ENCODE data around the gene BANF1. TPM values are rescaled to one million over a fixed set of nuclear protein-coding genes. Genes with fewer than 3 reads are reported as not detected.
"Not testable (repeated sequence)": the region's sequence is repeated elsewhere in the genome, so short reads cannot be mapped to it uniquely, and the experiment has no call there.

BANF1 gene
- total and polyA plus RNA-seq, 9 of the 15 experiments (the other 6 are each of a cell fraction or from before 2014, with no cell fraction given), result 108 to 651 (median 263) TPM

DNA sequence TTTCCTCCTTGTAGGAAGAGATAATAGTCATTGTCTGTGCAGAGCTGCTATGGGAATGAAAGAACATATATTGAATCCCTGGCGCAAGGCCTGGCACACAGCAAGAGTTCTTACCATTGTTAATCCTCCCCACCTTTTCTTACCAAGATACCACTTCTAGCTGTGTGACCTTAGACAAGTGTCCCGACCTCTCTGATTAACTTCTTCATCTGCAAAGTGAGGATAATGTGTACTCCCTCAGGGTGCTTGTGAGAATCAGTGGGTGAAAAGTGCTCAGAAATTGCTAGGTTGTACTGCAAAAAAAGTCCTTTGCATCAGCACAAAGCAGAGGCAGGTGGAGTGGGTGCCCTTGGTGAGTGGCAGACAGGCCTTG, 5.8 kb downstream of the BANF1 start (continued):
- no peak for TF ChIP-seq MTF1 (CRISPR knock-in tag; IDR thresholded peaks at IDR 0.05; ENCODE audit: borderline replicate concordance)
- TF ChIP-seq RBM25 (IDR thresholded peaks at IDR 0.05; ENCODE audit: low read depth, low read length, severe bottlenecking), result peak; percentile 98
- TF ChIP-seq, protein P1, sequence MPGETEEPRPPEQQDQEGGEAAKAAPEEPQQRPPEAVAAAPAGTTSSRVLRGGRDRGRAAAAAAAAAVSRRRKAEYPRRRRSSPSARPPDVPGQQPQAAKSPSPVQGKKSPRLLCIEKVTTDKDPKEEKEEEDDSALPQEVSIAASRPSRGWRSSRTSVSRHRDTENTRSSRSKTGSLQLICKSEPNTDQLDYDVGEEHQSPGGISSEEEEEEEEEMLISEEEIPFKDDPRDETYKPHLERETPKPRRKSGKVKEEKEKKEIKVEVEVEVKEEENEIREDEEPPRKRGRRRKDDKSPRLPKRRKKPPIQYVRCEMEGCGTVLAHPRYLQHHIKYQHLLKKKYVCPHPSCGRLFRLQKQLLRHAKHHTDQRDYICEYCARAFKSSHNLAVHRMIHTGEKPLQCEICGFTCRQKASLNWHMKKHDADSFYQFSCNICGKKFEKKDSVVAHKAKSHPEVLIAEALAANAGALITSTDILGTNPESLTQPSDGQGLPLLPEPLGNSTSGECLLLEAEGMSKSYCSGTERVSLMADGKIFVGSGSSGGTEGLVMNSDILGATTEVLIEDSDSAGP (CRISPR knock-in tag; IDR thresholded peaks at IDR 0.05), result no peak

DNA sequence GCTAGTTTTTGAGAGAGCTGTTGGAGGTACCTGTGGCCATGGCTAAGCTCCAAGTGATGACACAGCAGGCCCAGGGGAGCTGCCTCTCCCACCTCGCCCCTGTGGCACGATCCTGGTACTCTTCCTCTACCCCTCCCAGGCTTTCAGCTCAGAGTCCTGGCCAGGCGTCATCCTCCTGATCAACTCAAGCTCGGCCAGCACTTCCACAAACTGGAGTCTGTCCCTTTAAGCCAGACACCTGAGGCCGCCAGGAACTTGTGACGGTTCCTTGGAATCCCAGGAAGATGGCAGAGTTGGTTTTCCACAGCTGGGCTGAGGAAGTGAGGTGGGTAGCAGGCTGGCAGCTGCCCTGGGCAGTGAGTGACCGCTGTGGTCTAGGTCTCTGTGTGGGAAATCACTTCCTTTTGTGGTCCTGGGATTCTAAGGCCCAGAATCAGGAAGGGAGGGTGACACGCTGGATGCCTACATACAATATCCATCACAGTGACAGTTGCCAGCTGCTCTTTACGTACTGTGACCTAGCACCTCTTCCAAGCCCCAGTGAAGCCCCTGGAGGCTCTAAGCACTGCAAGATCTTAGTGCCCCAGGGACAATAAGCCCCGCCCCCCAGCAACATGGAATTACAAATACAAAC, 6.3 kb downstream of the BANF1 start:
- TF ChIP-seq, protein P1 (CRISPR knock-in tag; IDR thresholded peaks at IDR 0.05), result 0 out of 2 replicates have a peak, but pooled peaks have one; percentile 71
- TF ChIP-seq, protein P2, sequence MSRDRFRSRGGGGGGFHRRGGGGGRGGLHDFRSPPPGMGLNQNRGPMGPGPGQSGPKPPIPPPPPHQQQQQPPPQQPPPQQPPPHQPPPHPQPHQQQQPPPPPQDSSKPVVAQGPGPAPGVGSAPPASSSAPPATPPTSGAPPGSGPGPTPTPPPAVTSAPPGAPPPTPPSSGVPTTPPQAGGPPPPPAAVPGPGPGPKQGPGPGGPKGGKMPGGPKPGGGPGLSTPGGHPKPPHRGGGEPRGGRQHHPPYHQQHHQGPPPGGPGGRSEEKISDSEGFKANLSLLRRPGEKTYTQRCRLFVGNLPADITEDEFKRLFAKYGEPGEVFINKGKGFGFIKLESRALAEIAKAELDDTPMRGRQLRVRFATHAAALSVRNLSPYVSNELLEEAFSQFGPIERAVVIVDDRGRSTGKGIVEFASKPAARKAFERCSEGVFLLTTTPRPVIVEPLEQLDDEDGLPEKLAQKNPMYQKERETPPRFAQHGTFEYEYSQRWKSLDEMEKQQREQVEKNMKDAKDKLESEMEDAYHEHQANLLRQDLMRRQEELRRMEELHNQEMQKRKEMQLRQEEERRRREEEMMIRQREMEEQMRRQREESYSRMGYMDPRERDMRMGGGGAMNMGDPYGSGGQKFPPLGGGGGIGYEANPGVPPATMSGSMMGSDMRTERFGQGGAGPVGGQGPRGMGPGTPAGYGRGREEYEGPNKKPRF (IDR thresholded peaks at IDR 0.05; ENCODE audit: low read depth, low read length), result no peak
- intact Hi-C loops (cut with micrococcal nuclease), result no loop called here

DNA sequence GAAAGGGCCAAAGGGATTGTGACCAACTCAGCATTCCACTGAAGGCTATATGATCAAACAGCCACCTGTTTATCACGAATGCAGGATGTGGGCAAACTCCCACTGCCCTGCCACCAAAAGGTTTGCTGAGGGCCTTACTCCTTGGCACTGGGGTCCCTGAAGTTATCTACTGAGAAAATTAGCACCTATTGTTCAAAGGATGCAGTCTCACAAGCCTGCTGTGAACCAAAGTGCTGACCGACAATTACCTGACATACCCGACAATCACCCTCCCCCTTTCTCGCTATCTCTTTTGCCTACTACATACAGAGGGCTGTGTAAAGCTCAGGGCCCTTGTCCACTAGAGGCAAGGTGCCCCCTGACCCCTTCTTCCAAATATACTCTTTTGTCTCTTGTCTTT, 7.7 kb downstream of the BANF1 start:
- H3K9ac ChIP-seq (ENCODE audit: insufficient read depth in 1 of 2, low read depth in 2 of 2, low read length in 2 of 2); H2AFZ ChIP-seq (ENCODE audit: low read depth, low read length); intact Hi-C loops (cut with micrococcal nuclease); H3K9me3 ChIP-seq (replicated peaks; ENCODE audit: control insufficient read depth, insufficient read depth, low read depth, low read length); H4K20me1 ChIP-seq (replicated peaks; ENCODE audit: control insufficient read depth, insufficient read depth, low read length); H3K36me3 ChIP-seq (ENCODE audit: control insufficient read depth, insufficient read depth, low read length); H3K9me1 ChIP-seq (ENCODE audit: control insufficient read depth, insufficient read depth, low read length); in situ Hi-C loops (cut with MboI); H3K79me2 ChIP-seq (ENCODE audit: control insufficient read depth, insufficient read depth, low read length); FAIRE-seq; BruUV-seq (replicated peaks); H3K27ac ChIP-seq (ENCODE audit: extremely low read depth, low read depth, low read length); DNase-seq (ENCODE audit: extremely low read depth in 1 of 4, low spot score in 3 of 4); ATAC-seq; POLR2A ChIA-PET; H3K4me2 ChIP-seq (ENCODE audit: insufficient read depth, low read length); H3K27me3 ChIP-seq (ENCODE audit: control insufficient read depth in 2 of 2, insufficient read depth in 2 of 2, low read length in 2 of 2); CTCF ChIA-PET (ENCODE audit: low intra/inter-chr PET ratio); H3K4me3 ChIP-seq: not testable (repeated sequence)
- WGBS (ENCODE audit: insufficient coverage, low coverage, missing lambda C conversion rate), result 60% methylated on average over 4 of the region's 4 CpGs
- peaks cover 33 to 50% of the 10 kb centered on the region in 2 experiments for H3K4me1 ChIP-seq (replicated peaks in 1 of 2; ENCODE audit: control insufficient read depth in 2 of 2, insufficient read depth in 2 of 2, low read length in 2 of 2)

More for the DNA sequence above, 6.3 kb downstream of the BANF1 start:
- POLR2A ChIA-PET, result interaction anchor here (0.7 to 3.3 kb wide), 9 partner anchors 10 to 586 kb away, joined by 3 to 13 read pairs (median 3); partner anchors contain the start of genes CFL1 and NEAT1
- H3K9me3 ChIP-seq (replicated peaks; ENCODE audit: control insufficient read depth, insufficient read depth, low read depth, low read length), result no peaks in the 10 kb centered on the region
- no peak overlapping the region for H3K9ac ChIP-seq (ENCODE audit: insufficient read depth in 1 of 2, low read depth in 2 of 2, low read length in 2 of 2)
- peaks cover 20% of the 10 kb centered on the region; the same call in 2 of the 3 replicates for H3K36me3 ChIP-seq (ENCODE audit: control insufficient read depth, insufficient read depth, low read length)
- no peak for ATAC-seq
- H3K27me3 ChIP-seq (ENCODE audit: control insufficient read depth in 2 of 2, insufficient read depth in 2 of 2, low read length in 2 of 2), result no peaks in the 10 kb centered on the region
- in situ Hi-C loops (cut with MboI), result no loop called here
- no peak overlapping the region for H3K27ac ChIP-seq (ENCODE audit: extremely low read depth, low read depth, low read length)
- WGBS (ENCODE audit: insufficient coverage, low coverage, missing lambda C conversion rate), result 47% methylated on average over 10 of the region's 10 CpGs
- no TSS peak for BruUV-seq (replicated peaks)
- H3K9me1 ChIP-seq (ENCODE audit: control insufficient read depth, insufficient read depth, low read length), result no peaks in the 10 kb centered on the region
- no peaks in the 10 kb centered on the region for H4K20me1 ChIP-seq (replicated peaks; ENCODE audit: control insufficient read depth, insufficient read depth, low read length)
- CTCF ChIA-PET (ENCODE audit: low intra/inter-chr PET ratio), result no interaction called here
- no peak overlapping the region for H3K4me2 ChIP-seq (ENCODE audit: insufficient read depth, low read length)
- peak overlapping the region; percentile 44; the same call in 1 of the 2 replicates for H2AFZ ChIP-seq (ENCODE audit: low read depth, low read length)
- peaks cover 7% of the 10 kb centered on the region; the same call in 1 of the 3 replicates for H3K79me2 ChIP-seq (ENCODE audit: control insufficient read depth, insufficient read depth, low read length)
- no peak for FAIRE-seq
- H3K4me1 ChIP-seq (replicated peaks in 1 of 2; ENCODE audit: control insufficient read depth in 2 of 2, insufficient read depth in 2 of 2, low read length in 2 of 2), result peaks cover 30 to 42% of the 10 kb centered on the region in 2 experiments
- no peak overlapping the region for H3K4me3 ChIP-seq
- no peak for DNase-seq (ENCODE audit: extremely low read depth in 1 of 4, low spot score in 3 of 4)
